NK-92 treated with Interleukin-12 subunit alpha and Interleukin-12 subunit beta, amount 100 ng/mL, for 24 hours (cell line): ENCODE data around the gene ABHD12.
"Not testable (repeated sequence)": the region's sequence is repeated elsewhere in the genome, so short reads cannot be mapped to it uniquely, and the experiment has no call there.

Source experiments
- DNase-seq: peaks from one replicate; lab custom pipeline; 2025; lab: John Stamatoyannopoulos, UW

The ABHD12 gene

DNA sequence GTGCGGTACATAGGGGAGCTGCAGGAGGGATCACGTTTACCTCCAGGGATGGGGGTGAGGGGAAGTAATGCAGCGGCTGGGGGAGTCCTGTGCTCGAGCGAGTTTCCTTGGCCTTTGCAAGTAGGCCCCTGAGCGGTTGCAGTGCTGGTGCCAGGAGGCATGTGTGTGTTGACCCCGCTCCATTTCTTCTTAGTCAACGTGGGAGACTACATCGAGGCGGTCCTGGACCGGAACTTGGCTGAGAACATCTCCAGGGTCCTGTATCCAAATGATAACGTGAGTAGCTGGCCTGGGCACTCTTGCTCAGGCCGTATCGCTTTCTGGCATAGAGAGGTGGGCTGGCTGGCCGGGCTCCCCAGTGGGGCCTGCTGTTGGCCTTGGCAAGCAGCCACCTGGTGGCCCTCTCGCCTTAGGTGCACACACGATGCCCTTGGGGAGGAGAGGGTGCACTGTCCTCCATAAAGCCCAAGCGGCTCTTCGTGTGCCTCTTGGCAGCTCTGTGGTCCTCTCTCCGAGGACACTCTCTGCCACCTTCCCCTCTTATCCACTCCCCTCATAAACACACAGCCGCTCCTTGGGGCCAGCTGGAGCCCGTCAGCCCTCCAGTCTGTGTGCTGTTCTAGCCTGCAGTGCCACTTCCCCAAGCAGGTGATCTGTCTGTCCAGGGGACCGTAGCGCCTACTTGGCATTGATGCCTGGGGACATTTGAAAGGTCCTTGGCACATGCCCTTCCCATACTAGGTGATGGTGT is 113.4 kb downstream of the ABHD12 start:
- no peak for DNase-seq

DNA sequence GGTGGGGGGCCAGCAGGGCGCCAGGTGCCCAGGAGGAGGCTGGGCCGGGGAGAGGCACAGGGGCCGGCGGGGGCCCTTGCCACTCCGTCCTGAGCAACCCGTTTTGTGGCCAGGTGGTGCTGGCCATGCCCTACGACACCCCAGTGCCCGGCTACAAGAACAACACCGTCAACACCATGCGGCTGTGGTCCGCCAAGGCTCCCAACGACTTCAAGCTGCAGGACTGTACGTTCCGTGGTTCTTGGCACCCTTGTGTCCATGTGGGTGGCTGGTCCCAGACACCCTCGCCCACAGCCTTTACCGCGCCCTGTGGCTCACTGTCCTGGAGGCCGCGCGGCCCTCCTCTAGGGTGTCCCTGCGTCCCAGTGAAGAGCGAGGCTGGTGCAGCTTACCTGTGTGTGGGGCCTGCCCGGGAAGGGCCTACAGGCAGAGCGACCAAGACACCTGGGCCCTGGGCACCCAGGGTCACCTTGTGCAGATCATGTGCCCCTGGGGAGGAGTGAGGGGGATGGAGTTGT is 114.0 kb downstream of the ABHD12 start:
- DNase-seq: no peak

DNA sequence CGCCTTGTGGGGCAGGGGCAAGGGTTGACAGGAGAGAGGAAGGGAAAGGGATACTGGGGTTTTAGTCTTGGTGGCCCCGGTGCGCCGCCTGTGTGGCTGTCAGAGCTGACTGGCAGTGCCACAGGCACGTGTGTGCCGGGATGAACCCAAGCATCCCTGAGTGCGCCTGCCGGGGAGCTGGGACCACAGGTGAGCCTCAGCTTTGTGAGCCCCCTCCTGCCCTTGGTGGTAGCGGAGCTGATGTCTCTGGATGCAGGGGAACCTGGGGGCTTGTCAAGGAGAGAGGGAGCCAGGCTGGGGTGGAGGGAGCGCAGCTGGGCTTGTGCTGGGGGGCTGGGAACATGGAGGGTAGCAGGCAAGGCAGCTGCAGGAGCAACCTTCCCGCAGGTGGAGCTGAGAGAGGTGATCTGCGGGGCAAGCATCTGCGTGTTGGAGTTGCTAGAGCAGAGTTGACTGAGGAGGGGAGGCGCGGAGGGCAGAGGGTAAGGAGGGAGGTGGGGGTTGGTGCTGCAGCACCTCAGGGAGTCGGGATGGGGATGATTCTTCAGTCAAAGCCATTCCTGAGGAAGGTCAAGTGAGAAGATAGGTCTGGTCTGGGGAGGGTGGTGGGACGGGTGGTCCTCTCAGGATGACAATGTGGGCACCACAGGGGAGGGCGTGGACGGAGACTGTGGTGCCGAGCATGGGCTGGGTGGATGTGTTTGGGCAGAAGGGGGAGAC is 114.7 kb downstream of the ABHD12 start:
- DNase-seq: no peak

DNA sequence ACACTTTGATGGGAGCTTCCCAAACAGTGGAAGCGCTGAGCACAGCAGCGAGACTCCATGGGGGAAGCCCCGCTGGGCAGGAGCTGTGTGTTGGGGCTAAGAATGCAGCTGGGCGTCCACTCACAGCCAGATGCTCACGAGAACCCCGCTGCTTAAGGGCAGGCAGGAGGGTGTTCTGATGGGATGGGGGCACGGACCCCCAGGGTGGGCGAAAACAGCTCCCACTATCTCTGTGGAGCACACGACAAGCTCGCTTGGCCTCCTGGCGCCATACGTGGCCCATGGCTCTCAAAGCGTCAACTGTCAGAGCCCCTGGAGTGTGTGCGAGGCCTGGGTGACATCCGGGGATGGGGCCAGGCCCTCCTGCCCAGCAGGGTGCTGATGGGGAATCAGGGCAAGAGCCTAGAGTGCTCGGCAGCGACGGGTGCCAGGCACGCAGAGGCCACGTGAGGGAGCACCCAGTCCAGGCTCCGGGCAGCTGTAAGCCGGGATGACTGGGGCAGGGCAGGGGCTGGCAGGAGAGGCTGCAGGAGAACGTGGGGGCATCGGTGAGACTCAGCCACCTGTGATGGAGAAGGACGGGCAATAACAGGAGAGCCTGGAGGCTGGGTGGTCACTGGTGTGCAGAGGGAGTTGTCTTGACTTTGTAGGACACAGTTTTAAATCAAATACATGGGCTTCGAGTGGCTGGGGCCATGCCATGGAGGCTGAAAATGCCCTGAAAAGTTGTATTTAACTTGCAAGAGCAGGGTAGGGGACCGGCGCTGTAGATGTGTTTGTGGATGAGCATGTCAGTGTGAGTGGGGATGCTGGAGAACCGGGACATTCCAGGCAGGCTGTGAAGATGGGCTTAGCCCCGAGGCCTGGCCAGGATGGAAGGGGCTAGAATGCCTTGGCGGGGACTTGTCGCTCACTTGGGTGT is 115.5 kb downstream of the ABHD12 start:
- DNase-seq: no peak

DNA sequence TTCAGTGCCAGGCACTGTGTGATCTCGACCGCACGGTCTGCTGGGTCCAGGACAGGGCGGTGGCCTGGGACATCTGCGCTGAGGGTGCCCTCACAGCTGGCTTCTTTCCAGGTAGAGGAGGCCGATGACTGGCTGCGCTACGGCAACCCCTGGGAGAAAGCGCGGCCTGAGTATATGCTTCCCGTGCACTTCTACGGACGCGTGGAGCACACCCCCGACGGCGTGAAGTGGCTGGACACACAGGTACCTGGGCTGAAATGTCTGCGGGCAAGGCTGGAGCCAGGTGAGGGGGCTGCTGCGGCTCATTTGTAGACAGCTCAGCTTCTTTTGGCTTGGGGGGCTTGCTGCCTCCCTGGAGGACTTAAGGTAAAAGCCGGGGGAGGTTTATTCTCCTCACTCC is 116.2 kb downstream of the ABHD12 start:
- DNase-seq: no peak

DNA sequence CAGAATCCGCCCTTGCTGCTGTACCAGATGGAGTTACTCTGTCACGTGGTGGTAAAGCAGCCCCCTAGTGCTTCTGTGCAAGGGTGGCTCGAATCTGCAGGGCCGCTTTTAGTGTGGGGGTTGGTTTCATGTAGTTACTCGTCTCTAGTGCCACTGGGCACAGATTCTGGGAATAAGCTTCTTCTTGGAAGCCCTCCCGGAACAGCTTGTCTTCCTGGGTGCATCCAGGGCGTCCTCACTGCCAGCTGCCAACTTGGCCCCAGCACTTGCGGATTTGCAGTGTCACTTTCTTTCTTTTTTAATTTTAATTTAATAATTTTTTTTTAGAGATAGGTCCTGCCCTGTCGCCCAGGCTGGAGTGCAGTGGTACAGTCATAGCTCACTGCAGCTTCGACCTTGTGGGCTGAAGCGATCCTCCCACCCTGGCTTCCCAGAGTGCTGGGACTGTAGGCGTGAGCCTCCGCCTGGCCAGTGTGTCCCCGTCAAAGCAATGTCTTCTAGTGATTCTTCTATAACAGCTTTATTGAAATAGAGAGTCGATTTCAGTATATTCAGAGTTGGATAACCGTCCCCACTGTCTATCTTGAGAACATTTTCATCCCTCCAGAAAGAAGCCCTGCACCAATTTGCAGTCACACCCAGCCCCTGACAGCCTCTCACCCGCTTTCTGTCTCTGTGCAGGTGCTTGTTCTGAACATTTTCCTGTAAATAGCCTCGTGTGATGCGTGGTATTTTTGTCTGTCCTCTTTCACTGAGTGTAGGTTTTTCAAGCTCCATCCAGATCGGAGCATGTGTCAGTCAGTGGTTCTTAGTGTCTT is 116.9 kb downstream of the ABHD12 start:
- no peak for DNase-seq

DNA sequence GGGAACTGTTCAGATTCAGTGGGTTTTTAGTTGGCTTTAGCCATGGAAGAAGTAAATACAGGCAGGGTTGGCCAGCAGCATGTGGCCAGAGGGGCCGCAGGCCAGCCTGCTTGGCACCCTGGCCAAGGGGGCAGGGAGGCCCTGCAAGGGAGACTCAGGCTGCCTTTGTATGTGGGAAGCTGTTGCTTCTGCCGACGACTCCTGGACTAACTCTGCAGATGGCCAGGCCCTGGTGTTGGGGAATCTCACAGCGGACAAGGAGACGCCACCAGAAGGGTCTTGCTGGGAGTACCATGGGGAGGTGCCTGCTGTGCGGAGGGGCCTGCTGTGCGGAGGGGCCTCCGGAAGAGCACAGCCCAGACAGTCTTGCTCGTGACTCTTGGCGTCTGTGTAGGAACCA is 117.6 kb downstream of the ABHD12 start:
- DNase-seq: no peak

DNA sequence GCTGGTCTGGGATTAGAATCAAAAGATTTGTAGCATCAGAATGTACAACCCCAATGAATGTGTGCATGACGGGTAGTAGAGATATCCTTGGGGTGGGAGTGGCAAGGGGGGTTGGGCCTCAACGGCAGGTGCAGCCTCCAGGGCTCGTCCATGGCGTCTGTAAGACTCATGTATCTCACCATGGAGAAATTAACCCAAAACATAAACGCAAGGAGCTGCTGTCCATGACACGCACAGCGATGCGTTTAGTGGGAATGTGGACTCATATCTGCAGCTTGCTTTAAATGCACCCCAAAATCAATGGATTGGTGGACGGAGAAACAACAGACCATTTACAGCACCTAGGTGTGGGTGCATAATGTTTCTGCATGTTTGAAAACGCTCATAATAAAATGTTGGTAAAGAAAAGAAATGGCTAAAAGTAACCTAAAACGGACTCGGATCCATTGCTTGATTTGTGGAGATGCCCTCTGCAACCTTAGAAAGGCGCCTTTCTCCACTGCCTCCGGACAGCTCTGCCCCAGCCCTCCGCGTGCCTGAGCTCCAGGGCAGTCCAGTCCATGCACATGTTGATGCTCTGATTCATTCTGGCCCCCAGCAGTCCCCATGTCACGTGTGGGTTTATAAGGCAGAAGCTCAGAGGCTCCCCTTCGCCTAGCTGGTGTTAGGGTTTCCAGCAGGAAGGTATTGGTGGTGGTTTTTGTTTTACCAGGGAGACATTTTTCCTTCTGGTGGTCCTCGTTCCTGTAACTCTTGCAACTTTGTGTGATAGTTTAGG is 118.2 kb downstream of the ABHD12 start:
- no peak for DNase-seq

DNA sequence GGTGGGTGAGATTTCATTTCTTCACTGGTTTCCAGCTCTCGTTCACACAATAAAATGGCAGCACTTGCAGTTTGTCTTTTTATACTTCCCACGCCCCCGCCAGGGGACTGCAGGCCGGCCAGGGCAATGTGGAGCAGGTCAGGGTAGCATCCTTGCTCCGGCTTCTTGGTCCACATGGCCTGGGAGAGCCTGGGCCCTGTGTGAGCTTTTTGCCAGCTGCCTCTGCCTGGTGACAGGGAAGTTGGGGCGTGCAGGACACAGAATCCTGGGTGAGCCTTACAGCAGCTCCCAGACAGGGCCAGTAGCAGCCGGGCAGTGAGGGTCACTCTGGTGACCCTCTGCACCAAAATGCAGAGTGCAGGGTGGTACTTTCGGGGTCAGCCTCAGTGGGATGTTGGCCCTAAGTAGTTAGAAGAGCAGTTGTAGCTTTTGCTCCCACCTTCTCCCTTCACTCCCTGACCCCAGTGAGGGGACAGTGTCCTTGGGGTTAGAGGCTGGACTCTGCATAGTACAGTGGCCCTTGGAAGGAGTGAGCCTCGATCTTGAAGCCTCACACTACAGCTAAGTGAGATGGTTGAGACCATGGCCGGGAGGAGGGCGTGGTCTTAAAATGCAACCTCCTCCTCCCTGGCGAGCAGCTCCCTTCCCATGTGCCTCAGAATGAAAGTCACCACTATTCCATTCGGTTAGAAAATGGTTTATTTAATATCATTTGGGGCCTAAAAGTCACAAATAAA is 119.0 kb downstream of the ABHD12 start:
- no peak for DNase-seq

DNA sequence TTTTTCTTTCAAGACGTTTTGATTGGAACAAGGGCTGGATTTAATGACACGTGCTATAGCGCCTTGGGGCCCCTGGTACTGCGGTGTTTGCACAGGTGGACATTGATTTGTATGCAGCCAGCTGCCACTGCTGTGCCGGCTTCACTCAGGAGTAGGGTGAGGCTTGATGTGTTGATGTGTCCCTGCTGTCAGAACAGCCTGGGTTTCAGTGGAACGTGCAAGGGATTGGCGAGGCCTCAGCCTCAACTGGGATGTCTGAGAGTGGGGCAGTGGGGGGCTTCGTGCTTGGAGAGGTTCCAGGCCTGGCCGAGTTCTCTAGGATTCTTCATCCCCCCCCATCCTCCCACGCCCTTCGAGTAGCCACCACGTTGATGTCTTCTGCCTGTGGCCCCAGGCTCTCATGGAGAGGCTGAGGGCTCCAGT is 119.8 kb downstream of the ABHD12 start:
- DNase-seq: no peak

DNA sequence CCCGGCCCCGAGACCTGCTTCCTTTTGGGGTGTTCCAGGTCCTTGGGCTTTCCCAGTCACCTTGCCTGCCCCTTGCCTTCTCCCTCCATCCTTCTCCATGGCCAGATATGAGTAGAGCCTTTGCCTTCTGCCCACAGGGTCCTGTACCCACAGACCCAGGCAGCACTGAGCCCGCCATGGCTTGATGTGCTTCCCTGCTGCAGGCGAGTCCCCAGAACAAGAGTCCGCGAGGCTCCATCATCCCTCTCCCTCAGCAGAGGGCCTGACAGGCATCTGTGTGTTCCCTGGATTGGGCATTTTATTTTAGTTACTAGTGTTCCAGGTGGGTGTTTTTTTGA is 120.8 kb downstream of the ABHD12 start:
- DNase-seq: no peak

DNA sequence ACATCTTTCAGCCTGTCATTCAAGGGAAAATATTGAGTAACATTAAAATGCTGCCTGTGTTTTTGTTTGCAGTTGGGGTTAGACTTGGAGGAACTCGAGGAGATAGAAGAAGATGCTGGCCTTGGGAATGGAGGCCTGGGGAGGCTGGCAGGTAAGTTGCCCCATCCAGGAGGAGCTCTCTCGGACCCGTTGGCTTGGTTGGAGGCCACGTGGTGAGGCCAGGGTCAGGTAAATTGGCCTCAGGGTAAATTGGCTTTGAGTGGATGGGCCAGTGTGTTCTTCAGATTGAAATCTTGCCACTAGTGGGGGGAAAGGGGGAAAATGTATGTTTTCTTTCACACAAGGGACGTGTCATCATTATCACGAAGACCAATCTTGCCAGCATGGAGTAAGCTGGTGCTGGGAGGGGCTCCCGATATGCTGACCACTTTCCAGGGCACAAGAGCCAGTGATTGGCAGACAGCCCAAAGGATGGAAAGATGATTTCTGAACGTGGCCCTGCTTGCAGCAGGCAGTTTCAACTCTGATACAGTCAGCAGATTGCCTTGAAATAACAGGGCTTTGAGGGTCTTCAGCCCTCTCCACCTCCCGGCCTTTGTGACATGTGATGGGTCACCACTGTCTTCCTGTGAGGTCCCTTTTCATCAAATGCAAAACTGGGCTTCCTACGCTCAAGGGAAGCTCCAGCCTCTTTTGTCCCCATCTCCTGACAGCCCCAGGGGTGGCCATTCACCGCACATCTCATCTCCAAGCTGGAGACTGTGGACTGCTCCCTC is 121.4 kb downstream of the ABHD12 start:
- no peak for DNase-seq

DNA sequence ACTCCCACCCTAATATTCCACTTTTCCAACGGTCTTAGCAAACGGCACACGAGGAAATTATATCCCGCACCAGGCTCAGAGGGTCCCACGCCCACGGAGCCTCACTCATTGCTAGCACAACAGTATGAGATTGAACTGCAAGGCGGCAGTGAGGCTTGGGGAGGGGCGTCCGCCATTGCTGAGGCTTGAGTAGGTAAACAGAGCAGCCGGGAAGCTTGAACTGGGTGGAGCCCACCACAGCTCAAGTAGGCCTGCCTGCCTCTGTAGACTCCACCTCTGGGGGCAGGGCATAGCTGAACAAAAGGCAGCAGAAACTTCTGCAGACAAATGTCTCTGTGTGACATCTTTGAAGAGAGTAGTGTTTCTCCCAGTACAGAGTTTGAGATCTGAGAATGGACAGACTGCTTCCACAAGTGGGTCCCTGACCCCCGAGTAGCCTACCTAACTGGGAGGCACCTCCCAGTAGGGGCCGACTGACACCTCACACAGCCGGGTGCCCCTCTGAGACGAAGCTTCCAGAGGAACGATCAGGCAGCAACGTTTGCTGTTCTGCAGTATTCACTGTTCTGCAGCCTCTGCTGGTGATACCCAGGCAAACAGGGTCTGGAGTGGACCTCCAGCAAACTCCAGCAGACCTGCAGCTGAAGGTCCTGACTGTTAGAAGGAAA is 129.7 kb downstream of the ABHD12 start:
- DNase-seq: not testable (repeated sequence)

DNA sequence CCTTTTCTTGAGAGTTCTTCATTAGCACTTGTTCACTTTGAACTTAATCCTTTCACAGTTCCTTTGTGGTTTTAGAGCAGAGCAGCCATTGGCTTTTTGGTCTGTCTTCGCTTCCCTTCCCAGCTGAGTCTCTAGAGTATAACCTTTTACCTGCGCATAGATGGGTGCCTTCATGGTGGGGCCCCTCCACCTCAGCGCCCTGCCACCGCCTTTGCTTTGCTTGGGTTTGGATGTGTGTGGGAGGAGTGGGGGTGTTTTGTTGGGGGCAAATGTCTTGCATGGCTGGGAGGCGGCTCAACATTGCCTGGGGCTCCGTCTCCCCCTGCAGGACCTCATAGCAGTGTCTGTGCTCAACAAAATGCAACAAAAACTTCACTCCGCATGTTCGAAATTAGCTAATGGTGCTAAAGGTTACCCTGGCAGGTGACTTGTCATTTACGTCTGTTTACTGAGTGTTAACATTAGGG is 130.8 kb downstream of the ABHD12 start:
- no peak for DNase-seq

DNA sequence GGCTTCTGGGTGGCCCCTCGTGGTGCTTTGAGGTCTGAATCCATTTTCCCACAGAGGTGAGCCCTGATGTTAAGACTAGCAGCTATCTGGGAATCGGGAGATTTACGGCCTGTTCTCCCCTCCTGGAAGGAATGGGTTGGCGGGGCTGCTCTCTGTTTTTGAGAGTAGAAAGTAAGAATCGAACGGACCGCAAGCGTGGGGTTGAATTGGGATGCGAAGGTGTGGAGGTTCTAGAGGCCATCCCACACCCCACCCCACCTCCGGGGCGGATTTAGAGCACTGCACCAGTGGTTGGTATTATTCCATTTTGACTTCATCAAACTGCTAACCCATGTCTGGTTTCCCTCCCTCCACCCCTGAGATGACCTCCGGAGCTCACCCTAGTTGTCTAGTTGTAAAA is 131.3 kb downstream of the ABHD12 start:
- no peak for DNase-seq

DNA sequence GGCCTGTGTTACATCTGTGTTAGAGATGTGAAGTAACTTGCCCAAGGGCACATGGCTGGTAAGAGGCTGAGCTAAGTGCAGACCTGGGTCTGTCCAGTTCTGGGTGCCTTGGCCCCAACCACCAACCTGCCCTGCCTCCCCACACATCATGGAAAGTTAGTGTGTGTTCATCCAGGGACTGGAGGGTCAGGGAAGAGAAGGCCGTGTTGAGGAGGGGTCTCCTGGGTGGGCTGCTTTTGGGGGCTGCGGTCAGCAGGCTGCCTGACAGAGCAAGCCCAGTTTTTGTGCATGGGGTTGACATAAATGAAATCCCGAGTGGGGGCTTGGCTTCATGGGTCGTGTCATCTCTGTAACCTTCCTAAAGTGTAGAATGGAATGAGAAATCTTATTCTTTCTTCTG is 131.8 kb downstream of the ABHD12 start:
- DNase-seq: no peak

DNA sequence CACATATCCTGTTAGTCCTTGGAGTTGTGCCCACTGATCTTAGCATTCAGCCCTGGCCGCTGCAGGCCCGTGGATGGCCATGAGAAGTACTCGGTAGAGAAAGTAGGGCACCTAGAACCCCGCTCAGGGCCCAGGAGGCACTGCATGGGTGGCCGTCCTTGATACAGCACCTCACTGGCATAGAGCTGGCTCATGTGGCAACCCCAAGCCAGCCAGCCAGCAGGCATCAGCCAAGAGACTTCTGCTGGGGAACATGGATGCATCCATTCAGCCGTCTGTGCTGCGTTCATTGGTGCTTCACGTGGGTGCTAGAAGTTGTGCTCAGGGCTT is 132.2 kb downstream of the ABHD12 start:
- no peak for DNase-seq

DNA sequence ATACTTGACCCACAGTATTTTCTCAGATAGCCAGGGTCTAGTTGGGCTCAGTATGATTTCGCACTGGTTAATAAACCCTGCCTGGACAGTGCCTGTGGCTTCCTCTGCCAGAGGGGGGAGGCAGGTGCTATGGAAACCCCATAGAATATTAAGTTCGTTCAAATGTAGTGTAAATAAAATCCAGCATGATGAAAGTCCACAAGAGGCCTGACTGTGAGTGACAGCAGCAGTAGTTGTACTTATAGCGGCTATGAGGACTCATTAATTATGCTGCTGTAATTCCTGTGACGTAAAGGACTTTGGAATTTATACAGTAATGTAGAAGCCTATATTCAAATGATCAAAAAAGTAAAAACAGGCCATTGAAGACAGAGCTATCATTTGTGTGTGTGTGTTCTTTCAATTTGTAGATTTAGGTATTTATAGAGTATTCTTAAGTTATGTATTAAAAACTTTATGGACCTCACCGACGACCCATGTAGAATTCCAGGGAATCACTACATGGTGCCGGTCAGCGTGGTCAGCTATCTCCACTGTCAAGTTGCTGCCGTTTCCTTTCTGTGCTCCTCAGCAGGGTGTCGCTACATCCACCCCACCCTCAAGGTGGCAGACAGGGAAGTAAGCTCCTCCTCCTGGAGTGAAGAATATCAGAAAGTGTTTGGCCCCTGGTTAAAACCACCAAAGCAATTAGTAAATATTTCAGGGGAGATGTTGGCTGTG is 132.7 kb downstream of the ABHD12 start:
- no peak for DNase-seq
